ENCODE data around the gene ZFX. TPM values are rescaled to one million over a fixed set of nuclear protein-coding genes. Genes with fewer than 3 reads are reported as not detected.

The ZFX gene
- total RNA-seq, 1 donor from 2014 or later = 33.9 TPM

DNA sequence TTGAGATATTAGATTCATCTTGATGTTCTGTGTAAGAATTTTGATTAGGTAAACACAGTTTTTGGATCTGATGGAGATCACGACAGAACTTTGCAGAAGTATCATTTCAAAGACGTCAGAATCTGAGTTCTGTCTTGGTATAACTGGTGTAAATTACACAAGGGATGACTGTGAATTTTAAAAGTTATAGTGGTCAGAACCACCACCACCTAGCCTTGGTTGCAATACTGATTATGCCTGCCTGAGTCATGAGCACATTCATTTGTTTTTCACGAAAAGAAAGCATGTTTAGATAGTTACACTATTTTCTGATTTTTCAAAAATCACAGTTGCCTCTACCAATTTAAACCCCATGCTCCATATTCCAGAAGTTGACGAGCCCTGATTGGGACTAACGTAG is 54.8 kb downstream of the ZFX start:
- no peak for DNase-seq
- peaks cover 6% of the 10 kb centered on the region for H3K4me1 Mint-ChIP-seq (ENCODE audit: low read depth, unreplicated experiment)
- no peak overlapping the region for H3K27ac Mint-ChIP-seq (ENCODE audit: unreplicated experiment)
- peaks cover 5% of the 10 kb centered on the region for H3K9me3 Mint-ChIP-seq (ENCODE audit: unreplicated experiment)
- H3K36me3 Mint-ChIP-seq (ENCODE audit: unreplicated experiment) = no peaks in the 10 kb centered on the region
- no peak overlapping the region for H3K4me3 Mint-ChIP-seq (ENCODE audit: unreplicated experiment)
- H3K27me3 Mint-ChIP-seq (ENCODE audit: unreplicated experiment) = peaks cover 4% of the 10 kb centered on the region
- TF ChIP-seq, protein P1, sequence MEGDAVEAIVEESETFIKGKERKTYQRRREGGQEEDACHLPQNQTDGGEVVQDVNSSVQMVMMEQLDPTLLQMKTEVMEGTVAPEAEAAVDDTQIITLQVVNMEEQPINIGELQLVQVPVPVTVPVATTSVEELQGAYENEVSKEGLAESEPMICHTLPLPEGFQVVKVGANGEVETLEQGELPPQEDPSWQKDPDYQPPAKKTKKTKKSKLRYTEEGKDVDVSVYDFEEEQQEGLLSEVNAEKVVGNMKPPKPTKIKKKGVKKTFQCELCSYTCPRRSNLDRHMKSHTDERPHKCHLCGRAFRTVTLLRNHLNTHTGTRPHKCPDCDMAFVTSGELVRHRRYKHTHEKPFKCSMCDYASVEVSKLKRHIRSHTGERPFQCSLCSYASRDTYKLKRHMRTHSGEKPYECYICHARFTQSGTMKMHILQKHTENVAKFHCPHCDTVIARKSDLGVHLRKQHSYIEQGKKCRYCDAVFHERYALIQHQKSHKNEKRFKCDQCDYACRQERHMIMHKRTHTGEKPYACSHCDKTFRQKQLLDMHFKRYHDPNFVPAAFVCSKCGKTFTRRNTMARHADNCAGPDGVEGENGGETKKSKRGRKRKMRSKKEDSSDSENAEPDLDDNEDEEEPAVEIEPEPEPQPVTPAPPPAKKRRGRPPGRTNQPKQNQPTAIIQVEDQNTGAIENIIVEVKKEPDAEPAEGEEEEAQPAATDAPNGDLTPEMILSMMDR (IDR thresholded peaks at IDR 0.05; ENCODE audit: partially characterized antibody, unreplicated experiment) = no peak

DNA sequence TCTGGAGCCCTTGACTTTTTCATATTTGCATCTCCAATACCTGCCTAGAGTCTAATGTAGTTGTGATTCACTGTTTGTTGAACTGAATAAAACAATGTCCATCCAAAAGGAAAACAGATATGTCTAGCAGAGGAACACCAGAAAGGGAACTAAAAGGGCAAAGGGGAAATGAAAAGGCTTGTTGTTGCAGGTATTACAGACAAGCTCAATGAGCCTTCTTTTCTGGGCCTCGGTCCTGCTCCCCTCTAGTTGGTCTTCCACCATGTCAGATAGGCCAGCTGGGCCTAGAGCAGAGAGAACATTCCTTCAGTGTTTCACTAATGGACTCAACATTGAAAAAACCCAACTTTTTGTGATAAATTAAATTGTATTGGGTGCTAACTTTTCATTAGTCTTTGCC is 55.4 kb downstream of the ZFX start:
- Mint-ChIP-seq H3K36me3 (ENCODE audit: unreplicated experiment) (no peaks in the 10 kb centered on the region), H3K27me3 (ENCODE audit: unreplicated experiment) (peaks cover 4% of the 10 kb centered on the region), H3K4me1 (ENCODE audit: low read depth, unreplicated experiment) (peaks cover 5% of the 10 kb centered on the region), H3K4me3 (ENCODE audit: unreplicated experiment) (no peak overlapping the region), H3K27ac (ENCODE audit: unreplicated experiment) (no peak overlapping the region), H3K9me3 (ENCODE audit: unreplicated experiment) (peaks cover 5% of the 10 kb centered on the region)
- TF ChIP-seq, protein P1 (IDR thresholded peaks at IDR 0.05; ENCODE audit: partially characterized antibody, unreplicated experiment) = no peak
- DNase-seq = no peak

DNA sequence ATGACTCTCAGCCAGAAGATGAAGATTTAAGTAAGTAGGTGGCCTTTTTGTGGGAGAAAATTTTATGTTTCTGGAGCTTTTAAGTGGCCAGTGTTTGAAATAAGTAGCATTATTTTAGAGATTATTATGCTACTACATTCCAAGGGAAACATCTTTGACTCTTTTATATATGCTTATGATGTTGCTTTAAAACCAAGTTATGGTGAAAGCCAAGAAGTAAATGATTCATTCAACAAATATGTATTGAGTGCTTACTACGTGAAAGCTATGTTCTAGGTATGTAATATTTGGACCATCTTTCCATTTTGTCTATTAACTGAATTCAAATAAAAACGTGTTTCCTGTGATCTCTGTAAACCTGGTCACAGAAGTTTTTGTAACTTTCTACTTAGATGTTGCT is 58.3 kb downstream of the ZFX start:
- Mint-ChIP-seq H3K4me1 (ENCODE audit: low read depth, unreplicated experiment) (no peaks in the 10 kb centered on the region), H3K36me3 (ENCODE audit: unreplicated experiment) (no peaks in the 10 kb centered on the region)

DNA sequence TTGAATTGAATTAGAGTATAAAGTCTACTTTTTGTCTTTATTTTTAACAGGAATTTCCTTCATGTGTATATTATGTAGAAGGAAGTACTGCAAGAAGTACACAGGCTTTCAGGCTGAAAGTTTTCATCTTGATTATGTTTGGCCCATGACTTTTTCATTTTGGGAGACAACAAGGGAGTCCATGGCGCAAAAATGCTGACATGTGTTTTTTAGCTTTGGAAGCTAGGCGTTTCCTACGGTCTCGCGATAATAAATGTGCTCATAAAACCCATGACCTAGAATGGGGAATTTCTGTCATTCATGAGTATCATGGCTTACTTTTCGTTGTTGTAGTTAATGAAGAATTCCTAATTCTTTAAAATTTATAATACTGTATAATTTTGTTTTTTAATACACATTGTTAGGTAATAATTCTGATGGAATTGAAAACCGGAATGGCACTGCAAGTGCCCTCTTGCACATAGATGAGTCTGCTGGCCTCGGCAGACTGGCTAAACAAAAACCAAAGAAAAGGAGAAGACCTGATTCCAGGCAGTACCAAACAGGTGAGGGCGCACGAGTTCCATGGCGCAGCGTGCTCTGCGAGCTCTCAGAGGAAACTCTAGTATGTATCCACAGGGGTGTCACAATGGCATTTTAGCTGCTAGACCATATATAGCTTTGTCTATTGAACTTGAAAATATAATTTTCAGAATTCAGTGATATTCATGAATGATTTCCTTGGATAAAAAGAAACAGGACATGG is 59.1 kb downstream of the ZFX start:
- Mint-ChIP-seq H3K9me3 (ENCODE audit: unreplicated experiment) (peaks cover under 1% of the 10 kb centered on the region), H3K27ac (ENCODE audit: unreplicated experiment) (no peak overlapping the region), H3K4me3 (ENCODE audit: unreplicated experiment) (no peak overlapping the region), H3K36me3 (ENCODE audit: unreplicated experiment) (no peaks in the 10 kb centered on the region), H3K4me1 (ENCODE audit: low read depth, unreplicated experiment) (no peaks in the 10 kb centered on the region), H3K27me3 (ENCODE audit: unreplicated experiment) (peaks cover under 1% of the 10 kb centered on the region)
- TF ChIP-seq, protein P1 (IDR thresholded peaks at IDR 0.05; ENCODE audit: partially characterized antibody, unreplicated experiment) = no peak
- DNase-seq = no peak

More for the DNA sequence above, 58.3 kb downstream of the ZFX start:
- Mint-ChIP-seq H3K4me3 (ENCODE audit: unreplicated experiment) (no peak overlapping the region), H3K27me3 (ENCODE audit: unreplicated experiment) (peaks cover 4% of the 10 kb centered on the region), H3K9me3 (ENCODE audit: unreplicated experiment) (peaks cover 1% of the 10 kb centered on the region), H3K27ac (ENCODE audit: unreplicated experiment) (no peak overlapping the region)
- DNase-seq = no peak
- TF ChIP-seq, protein P1 (IDR thresholded peaks at IDR 0.05; ENCODE audit: partially characterized antibody, unreplicated experiment) = no peak

DNA sequence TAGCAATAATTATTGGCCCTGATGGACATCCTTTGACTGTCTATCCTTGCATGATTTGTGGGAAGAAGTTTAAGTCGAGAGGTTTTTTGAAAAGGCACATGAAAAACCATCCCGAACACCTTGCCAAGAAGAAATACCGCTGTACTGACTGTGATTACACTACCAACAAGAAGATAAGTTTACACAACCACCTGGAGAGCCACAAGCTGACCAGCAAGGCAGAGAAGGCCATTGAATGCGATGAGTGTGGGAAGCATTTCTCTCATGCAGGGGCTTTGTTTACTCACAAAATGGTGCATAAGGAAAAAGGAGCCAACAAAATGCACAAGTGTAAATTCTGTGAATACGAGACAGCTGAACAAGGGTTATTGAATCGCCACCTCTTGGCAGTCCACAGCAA is 60.7 kb downstream of the ZFX start:
- no peak for DNase-seq
- H3K36me3 Mint-ChIP-seq (ENCODE audit: unreplicated experiment) = no peaks in the 10 kb centered on the region
- TF ChIP-seq, protein P1 (IDR thresholded peaks at IDR 0.05; ENCODE audit: partially characterized antibody, unreplicated experiment) = no peak
- H3K4me1 Mint-ChIP-seq (ENCODE audit: low read depth, unreplicated experiment) = peaks cover 5% of the 10 kb centered on the region
- no peaks in the 10 kb centered on the region for H3K9me3 Mint-ChIP-seq (ENCODE audit: unreplicated experiment)
- H3K27me3 Mint-ChIP-seq (ENCODE audit: unreplicated experiment) = no peaks in the 10 kb centered on the region
- no peak overlapping the region for H3K4me3 Mint-ChIP-seq (ENCODE audit: unreplicated experiment)
- no peak overlapping the region for H3K27ac Mint-ChIP-seq (ENCODE audit: unreplicated experiment)
